Islet precursor cell (in vitro differentiated cells): ENCODE measurements around the gene CISD2.
"Not testable (repeated sequence)": the region's sequence is repeated elsewhere in the genome, so short reads cannot be mapped to it uniquely, and the experiment has no call there.

Source experiments
- DNase-seq: peaks from one replicate; pipeline ENCODE4 v3.0.0-alpha.2; 2018

CISD2 gene

DNA sequence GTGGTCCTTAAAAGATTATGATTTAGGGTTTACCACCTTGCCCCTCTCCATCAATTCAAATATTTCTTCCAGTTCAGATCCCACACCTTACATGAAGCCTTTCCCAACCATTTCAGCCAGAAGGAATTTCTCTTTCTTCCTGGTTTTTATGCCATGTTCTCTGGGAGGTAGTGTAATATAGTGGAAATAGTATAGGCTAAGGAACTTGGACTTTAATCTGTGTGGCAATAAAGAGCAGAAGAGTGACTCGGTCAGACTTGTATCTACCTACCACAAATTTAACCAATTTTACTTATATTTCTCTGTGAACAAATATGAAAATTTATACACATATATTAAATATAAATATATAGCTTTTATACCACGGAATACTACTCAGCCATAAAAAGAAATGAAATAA lies 18.4 kb upstream of the CISD2 start:
- no peak for DNase-seq

DNA sequence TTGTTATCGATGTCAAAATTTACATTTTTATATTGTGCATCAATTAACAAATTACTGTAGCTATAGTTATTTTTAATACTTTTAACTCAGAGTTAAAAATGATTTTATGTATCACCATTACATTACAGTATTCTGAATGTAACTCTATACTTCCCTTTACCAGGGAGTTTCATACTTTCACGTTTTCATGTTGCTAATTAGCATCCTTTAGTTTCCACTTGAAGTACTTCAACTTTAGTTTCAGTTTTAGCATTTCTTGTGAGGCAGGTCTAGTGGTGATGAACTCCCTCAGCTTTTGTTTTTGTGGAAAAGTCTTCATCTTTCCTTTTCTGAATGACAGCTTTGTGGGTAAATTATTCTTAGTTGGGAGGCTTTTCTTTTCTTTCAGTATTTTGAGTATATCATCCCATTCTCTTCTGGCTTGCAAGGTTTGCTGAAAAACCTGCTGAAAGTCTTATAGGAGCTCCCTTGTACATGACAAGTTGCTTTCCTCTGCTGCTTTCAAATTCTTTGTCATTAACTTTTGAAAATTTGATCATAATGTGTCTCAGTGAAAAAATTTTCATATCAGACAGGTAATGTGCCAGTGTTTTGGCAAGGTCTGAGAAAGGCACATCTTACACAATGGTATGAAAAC lies 9.8 kb upstream of the CISD2 start:
- no peak for DNase-seq

DNA sequence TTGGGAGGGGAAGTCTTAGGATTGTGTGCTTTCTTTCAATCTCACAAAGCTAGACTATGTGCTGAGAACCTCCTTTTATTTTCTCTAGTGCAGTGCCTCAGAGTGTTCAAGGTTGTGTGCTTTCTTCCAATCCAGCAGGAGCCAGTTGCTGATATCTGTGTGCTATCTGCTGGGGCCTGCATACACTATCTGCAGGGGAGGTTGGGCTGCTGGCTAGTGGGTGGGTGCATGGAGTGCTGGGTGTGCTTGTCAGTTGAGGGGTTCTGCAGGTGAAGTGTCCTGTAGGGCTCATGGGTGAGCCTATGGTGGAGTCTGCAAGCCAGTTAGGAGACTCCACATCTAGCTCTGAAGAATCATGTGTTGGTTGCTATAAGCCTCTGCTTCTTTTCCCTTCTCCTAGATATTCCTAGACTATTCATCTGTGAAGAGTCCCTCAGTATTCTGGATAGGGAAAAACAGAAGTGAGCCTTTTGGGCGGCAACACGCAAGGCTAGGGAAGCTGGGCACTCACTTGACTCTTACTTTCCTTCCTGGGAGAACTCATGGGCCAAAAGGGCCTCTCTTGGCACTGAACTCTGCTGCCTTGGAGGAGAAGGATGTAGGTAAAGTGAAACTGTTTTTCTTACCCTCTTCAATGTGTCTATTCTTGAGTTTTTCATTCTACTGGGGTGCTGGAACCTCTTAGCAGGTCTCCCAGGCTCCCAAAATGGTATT lies 8.0 kb upstream of the CISD2 start:
- no peak for DNase-seq

DNA sequence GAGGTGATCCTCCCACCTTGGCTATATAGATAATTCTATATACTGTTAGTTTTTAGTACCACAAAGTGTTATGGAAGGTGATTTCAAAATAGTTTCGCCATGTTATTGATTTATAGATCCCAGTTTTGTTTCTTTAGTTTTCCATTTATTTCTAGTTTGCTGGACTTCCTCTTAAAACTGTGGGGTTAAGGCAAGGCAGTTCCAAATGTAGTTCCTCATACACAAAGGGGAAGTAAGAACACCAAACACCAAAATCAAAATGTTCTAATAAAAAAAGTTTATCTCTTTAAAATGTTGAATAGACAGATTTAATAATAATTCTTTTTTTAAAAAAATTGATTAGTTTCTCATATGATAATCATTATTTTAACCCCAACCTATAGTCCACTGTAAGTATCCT lies 6.8 kb upstream of the CISD2 start:
- DNase-seq: no peak

DNA sequence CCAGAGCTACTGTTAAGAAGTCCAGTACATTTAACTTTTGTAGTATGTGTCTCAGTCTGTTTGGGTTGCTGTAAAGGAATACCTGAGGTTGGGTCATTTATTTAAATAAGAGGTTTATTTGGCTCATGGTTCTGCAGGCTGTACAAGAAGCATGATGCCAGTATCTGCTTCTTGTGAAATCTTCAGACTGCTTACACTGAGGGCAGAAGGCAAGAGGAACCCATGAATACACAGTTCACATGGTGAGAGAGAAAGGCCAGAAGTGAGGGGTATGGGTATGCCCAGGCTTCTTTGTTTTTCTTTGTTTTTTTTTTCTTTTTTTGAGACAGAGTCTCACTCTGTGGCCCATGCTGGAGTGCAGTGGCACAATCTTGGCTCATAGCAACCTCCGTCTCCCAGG lies 6.0 kb upstream of the CISD2 start:
- DNase-seq: no peak

DNA sequence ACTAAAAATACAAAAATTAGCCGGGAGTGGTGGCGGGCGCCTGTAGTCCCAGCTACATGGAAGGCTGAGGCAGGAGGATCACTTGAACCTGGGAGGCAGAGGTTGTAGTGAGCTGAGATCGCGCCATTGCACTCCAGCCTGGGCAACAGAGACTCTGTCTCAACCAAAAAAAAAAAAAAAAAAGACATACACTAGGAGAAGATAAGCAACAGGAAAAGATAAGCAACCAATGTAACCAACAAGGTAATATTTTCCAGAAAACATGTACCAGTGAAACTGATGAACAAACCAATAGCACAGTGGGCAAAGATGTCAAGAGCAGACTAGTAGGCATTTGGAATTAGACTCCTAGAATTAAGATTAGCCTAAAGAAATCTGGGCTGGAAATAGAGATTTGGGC lies 3.5 kb upstream of the CISD2 start:
- not testable (repeated sequence) for DNase-seq

DNA sequence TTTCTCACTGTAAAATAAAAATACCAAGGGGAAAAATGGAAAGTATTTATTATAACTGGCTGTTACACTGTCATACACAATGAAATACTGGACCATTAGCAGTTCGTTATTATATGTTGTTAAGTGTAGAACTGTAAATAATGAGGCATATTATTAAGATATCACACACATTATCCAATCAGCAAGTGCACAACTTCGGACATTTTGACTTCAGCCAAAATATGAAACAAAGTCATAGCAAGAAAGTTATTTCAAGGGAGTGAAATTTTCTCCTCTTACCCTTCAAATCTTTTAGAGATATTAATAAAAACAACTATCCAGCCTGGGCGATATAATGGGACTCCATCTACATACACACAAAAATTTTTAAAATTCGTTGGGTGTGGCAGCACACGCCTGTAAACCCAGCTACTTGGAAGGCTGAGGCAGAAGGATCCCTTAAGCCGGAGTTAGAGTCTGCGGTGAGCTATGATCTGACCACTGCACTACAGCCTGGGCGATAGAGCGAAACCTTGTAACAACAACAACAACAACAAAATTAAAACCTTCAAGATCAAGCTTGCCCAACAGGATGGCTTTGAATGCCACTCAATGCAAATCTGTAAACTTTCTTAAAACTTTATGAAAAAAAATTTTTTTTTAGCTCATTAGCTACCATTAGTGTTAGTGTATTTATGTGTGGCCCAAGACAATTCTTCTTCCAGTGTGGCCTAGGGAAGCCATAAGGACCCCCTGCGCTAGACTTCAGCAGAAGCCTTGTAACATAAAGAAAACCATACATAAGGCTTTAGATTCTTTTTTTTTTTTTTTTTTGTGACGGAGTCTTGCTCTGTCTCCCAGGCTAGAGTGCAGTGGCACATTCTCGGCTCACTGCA lies 1.3 kb upstream of the CISD2 start:
- no peak for DNase-seq

DNA sequence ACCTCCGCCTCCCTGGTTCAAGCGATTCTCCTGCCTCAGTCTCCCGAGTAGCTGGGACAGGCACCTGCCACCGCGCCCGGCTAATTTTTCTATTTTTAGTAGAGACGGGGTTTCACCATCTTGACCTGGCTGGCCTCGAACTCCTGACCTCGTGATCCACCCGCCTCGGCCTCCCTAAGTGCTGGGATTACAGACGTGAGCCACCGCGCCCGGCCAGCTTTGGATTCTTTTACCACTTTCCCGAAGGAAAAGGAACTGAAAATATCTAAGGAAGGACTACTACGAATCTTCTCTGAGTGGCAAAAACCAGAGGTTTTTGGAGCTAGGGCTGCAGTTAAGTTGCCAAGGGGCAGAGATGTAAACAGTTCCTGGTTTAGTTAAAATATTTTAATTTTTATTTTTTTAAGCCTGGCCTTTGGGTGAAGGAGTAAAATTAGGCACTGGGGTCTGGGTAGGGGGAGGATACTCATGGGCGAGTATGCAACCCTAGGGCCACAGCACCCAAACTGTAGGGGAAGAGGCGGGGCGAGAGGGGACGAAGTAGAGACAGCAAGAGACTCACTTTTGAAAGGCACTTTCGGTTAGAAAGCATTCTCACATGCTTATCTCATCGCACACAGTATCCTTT lies 525 bp upstream of the CISD2 start:
- DNase-seq: no peak

DNA sequence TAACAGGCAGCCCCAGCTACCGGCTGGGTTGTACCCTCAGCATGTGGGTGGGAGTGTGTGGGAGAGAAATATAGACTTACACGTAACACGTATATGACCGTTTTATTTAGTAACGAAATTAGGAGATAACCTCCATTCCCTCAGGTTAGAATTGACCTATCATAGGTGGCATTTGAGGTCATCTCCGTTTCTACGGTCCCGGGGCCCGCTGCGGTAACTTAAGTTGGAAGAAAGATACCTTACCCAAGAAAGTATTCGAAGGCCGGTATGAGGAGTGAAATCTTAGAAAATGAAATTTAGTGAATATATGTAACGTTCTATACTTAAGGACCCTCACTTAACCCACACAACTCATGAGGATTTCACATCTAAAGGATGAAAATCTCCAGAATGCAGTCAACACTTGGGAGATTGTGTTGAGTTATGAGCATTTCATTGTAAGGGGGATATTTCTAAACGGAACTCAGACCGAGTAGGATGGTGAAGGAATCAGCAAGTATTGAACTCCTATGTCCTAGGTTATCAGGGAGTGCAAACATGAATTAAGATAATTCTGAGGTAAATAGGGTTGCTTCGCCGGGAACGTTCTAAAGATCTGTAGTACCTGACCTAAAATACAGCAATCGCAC lies 891 bp downstream of the CISD2 start:
- no peak for DNase-seq

DNA sequence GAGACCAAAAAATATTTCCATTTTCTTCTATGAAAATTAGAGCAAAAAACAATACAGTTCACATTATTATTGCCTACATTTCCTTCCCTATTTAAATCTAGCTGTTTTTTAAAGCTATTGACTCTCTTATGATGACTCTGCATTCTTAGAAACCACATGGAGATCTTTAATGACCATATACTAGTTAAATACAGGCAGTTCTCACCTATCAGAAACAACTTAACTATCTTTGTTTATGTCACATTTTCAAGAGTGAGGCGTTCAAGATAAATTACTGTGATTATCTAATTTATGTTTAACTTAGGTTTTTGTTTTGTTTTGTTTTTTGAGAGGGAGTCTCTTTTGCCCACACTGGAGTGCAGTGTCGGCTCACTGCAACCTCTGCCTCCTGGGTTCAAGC lies 3.0 kb downstream of the CISD2 start:
- DNase-seq: no peak

DNA sequence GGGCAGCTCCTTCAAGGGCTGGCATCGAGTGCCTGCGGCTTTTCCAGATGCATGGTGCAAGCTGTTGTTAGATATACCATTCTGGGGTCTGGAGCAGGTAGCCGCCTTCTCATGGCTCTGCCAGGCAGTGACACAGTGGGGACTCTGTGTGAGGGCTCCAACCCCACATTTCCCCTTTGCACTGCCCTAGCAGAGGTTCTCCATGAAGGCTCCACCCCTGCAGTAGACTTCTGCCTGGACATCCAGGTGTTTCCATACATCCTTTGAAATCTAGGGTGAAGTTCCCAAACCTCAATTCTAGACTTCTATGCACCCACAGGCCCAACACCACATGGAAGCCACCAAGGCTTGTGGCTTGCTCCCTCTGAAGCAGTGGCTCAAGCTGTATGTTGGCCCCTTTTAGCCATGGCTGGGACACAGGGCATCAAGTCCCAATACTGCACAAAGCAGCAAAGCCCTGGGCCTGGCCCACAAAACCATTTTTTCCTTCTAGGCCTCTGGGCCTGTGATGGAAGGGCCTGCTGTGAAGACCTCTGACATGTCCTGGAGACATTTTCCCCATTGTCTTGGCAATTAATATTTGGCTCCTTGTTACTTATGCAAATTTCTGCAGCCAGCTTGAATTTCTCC lies 8.8 kb downstream of the CISD2 start:
- not testable (repeated sequence) for DNase-seq

DNA sequence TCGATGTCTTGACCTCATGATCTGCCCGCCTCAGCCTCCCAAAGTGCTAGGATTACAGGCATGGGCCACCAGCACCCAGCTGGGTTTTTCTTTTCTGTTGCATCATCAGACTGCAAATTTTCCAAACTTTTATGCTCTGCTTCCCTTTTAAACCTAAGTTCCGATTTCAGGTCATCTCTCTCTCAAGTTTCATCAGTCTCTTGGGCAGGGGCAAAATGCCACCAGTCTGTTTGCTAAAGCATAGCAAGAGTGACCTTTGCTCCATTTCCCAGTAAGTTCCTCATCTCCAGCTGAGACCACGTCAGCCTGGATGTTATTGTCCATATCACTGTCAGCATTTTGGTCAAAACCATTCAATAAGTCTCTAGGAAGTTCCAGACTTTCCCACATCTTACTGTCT lies 9.6 kb downstream of the CISD2 start:
- DNase-seq: not testable (repeated sequence)

DNA sequence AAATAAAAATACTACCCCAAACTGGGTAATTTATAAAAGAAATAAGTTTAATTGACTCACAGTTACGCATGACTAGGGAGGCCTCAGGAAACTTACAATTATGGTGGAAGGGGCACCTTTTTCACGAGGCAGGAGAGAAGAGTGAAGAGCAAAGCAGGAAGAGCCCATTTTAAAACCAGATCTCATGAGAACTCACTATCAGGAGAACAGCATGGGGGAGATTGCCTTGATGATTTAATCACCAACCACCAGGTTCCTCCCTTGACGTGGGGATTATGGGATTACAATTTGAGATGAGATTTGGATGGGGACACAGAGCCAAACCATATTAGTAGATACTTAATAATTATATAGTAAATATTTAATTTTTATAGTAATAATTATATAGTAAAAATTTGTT lies 10.1 kb downstream of the CISD2 start:
- no peak for DNase-seq

DNA sequence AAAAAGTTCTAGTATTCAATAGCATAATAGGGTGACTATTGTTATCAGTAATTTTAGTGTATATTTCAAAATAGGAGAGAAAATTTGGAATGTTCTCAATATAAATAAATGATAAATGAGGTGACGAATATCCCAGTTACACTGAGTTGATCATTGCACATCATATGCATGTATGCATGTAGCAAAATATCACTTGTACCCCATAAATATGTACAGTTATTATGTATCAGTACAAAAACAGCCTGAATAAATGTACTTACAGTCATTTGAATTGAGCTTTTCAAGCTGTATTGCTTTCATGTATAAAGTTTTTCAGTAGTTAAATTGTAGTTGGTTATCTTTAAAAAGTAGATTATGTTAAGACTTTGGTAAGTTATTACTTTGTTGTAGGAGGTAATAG lies 12.6 kb downstream of the CISD2 start:
- no peak for DNase-seq

DNA sequence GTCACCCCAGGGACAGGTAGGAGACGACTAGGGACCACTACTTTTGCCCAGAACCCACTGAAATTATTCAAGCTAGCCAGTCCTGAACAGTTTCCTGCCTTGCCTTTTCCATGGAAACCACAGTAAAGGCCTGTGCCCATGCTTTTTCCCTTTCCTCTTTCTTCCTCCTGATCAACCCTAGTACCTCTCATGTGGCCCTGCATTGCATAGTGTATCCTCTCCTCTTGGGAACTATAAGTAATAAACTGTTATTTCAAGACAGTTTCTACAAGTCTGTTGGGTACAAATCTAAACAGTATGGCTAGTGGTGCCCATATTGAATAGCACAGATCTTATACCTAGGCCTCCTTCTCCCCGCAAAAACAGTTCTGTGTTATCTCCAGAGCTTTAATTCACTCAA lies 14.5 kb downstream of the CISD2 start:
- no peak for DNase-seq

DNA sequence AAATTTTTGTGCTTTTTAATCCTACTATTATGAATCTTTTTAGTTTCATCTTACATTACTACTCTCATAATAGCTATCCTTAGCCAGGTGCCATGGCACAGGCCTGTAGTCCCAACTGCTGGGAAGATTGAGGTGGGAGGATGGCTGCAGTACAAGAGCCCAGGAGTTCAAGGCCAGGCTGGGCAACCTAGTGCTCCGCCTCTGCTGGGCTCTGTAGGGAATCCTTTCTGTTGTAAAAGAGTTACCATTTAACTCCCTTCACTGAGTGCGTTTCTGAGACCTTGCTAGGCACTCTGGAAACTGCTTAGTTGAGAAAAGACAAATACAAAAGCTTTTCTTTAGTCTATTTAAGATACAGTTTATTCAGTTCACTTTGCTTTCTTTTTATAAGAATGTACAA lies 19.8 kb downstream of the CISD2 start:
- DNase-seq: not testable (repeated sequence)

DNA sequence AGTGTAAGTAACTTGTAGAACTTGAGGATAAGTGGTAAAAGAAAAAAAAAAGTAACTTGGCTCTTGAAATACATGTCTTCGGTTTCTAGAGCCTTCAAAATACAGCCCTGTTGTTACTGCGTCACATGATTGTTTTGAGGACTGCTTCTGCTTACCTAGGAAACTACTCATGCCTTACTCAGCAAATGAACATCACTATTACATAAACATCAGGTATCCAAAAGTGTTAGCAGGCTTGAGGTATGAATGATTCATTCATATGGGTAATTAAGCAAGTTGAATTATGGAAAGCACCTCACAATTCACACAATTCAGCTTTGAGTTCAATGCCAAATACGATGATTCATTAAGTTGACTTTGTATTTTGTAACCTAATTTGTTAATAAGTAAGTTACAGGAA lies 21.1 kb downstream of the CISD2 start:
- DNase-seq: not testable (repeated sequence)

DNA sequence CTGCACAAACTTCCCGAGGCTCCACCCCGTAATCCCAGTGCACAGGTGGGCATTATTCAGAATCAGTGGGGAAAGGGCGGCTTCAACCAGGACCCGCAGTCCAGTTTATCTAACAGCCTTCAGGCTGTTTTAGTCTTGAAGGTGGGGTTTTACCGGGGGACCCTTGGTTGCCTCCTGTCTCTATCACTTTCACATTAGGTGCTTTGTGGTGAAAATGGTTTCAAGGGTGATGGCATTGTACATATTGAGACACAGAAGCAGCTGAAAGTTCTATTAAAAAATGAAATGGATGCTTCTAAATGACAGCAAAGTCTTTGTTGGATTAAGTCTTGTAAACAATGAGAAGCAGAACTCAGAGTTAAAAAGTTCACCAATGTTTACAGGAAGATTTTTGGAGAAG lies 27.8 kb downstream of the CISD2 start:
- DNase-seq: not testable (repeated sequence)

DNA sequence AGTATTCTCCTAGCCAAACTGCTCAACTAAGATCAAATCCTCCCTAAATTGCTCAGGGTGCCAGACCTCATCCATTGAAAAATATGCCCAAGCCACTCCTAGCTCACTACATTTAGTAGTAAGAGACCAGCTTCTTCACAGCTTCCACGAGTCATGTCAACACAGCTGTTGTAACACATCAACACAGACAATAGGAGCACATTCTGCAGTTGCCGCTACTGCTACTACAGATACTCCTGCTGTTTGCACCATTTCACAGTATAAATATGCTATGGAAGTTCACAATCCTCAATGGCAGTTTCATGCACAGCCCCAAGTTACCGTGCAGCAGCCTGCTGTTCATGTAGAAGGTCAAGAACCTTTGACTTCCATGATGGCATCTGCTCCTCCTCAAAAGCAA lies 28.8 kb downstream of the CISD2 start:
- not testable (repeated sequence) for DNase-seq

DNA sequence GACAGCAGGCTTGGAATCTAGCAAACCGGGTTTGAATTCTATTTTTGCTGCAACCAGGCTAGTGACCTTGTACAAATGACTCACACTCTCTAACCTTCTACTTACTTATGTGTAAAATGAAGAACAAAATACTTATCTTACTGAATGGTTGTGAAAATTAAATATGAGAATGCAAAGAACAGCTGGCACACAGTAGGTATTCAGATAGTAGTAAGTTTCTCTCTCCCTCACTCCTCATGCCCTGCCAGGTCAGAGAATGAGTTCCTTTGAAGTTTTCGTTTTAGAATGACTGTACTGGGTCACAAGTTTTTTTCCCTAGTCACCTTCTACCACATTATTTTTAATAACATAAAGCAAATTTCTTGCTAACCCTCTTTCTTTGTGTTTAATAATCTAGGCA lies 33.0 kb downstream of the CISD2 start:
- no peak for DNase-seq

DNA sequence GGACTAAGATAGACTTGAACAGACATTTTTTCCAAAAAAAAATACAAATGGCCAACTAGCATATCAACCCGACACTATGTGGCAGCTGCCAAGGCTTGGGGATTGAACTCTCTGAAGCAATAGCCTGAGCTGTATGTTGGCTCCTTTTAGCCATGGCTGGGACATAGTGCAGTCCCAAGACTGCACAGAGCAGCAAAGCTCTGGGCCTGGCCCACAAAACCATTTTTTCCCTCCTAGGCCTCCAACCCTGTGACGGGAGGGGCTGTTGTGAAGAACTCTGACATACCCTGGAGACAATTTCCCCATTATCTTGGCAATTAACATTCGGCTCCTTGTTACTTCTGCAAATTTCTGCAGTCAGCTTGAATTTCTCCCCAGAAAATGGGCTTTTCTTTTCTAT lies 50.1 kb downstream of the CISD2 start:
- no peak for DNase-seq

DNA sequence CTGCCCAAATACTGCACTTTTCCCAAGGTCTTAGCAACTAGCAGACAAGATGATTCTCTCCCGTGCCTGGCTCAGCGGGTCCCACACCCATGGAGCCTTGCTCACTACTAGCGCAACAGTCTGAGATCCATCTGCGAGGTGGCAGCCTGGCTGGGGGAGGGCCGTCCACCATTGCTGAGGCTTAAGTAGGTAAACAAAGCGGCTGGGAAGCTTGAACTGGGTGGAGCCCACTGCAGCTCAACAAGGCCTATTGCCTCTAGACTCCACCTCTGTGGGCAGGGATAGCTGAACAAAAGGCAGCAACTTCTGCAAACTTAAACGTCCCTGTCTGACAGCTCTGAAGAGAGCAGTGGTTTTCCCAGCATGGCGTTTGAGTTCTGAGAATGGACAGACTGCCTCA lies 50.9 kb downstream of the CISD2 start:
- DNase-seq: not testable (repeated sequence)

DNA sequence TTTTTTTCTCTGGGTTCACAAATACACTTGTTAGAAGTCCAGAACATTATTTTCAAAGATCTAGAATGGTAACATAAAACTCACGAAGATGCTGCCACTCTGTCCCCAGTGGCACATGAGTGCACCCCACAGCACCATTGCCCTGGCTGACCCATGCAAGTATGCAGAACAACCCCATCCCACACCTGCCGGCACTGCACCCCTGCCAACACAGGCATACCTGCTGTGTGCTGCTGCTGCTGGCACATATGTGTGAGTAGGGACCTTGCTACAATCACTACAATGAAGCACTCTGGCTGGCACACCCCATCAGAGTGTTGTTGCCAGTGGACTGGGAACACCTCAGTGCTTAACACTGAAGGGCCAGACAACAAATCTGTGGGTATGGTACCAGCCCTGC lies 66.9 kb downstream of the CISD2 start:
- DNase-seq: no peak
